ENCODE data around the gene DDT.
"Not testable (repeated sequence)": the region's sequence is repeated elsewhere in the genome, so short reads cannot be mapped to it uniquely, and the experiment has no call there.

DDT gene

GRCh38 chr22:23974345-23974744 lies at the start of gene DDT:
DDT (minus strand) TSS chr22:23974441; CDS start chr22:23974414, 27 bp downstream.
- not testable (repeated sequence) for DNase-seq (ENCODE audit: low spot score)

- DNase-seq (ENCODE audit: low spot score): no peak
Observed at GRCh38 chr22:24023204-24023789, 49.1 kb upstream of the DDT start.

DNA sequence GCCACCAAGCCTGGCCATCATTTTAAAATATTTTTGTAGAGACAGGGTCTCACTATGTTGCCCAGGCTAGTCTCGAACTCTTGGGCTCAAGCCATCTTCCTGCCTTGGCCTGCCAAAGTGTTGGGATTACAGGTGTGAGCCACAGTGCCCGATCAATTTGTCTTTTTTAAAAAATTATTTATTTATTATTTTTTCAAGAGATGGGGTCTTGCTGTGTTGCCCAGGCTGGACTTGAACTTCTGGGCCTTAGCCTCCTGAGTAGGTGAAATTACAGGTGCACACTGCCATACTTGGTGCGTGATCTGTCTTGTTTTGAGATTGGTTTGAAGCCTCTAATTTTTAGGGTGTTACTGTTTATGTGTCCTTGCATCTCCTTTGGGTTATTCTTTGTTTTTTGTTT lies 47.1 kb upstream of the DDT start:
- no peak for DNase-seq (ENCODE audit: low spot score)

DNA sequence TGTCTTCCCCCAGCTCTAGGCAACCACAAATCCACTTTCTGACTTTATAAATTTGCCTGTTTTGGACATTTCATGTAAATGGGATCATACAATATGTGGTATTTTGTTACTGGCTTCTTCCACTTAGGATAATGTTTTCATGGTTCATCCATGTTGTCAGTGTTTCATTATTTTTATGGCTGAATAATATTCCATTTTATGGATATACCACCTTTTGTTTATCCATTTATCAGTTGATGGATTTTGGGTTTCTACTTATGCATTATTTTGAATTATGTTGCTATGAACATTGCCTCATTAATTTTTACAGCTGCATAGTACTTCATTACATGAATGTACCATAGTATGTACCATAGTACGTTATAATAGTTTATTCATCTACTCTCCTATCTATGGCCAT lies 41.9 kb upstream of the DDT start:
- no peak for DNase-seq (ENCODE audit: low spot score)

DNA sequence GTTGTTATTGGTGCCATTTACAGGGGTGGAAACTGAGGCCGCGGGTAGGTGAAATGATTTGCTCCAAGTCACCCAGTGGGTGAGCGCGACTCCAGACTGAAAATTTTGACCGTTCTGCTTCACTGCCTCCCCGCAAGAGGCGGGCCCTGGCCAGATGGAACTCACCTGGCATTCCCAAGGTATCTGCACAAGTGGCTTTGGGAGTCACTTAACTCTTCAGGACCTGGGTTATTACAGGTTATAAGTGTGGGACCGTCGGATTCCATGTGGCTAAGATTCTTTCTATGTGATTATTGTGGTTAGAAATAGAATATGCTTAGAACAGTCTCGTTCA lies 37.5 kb upstream of the DDT start:
- DNase-seq (ENCODE audit: low spot score): no peak

DNA sequence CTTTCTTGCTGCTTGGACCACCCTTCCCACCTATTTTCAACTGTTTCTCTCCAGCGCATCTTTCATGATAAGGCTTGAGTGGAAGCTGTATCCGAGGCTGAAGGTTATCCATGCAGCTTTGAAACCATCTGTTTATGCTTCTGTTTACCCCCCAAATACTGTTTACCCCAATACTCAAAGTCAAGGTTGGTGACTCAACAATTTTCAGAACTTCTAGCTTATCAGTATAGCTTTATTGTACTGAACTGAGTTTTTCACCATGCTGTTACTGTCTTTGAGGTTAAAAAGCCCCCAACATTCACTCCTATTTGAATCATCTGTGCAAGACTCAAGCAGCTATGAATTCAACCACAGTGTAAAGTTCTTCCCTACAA lies 35.8 kb upstream of the DDT start:
- no peak for DNase-seq (ENCODE audit: low spot score)

DNA sequence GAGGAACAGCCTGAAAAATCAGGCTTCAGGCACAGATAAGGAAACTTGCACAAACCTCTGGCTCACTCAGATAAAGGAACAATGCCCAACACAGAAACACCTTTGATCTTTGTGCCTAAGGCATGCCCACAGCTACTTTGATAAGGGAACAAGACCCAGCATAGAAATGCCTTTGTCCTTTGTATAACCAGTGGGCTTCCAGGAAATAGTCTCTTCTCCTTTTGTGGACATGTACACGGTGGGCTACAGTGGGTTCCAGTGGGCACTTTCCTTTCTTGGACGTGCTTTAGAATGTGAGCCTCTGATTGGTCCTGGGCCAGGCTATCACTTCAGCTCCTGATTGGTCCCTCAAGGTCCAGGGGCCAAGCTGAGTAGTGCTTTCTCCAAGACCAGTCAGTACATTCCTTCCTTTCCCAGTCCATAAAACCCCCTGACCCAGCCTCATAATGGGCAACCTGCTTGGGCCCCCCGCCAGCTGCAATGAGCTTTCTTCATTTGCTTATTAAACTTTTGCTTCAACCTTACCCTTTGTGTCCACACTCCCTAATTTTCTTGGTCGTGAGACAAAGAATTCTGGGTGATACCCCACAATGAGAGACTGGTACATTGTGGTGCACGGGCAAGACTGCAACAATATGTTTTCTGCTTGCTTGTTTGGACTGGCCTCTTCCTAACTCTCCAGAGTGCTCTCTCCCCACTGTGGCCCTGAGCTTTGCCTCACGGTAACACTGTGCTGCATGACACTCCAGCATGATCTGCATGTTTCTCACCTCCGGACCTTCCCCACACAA lies 35.2 kb upstream of the DDT start:
- no peak for DNase-seq (ENCODE audit: low spot score)

GRCh38 chr22:24008381-24009226 lies 34.4 kb upstream of the DDT start:
- no peak for DNase-seq (ENCODE audit: low spot score)

DNA sequence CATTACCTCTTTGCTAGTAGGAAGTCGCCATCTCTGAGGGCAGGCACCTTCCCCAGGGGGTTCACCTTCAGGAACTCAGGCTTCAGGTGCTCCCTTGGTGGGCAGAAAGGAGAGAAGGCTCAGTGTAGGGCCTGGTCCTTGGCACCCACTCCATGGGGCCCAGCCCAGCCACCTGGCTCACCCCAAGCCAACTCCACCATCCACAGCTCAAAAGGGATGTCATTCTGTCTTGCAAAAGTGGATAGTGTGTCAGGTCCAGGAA lies 33.7 kb upstream of the DDT start:
- DNase-seq (ENCODE audit: low spot score): no peak

GRCh38 chr22:24007253-24008021 lies 33.2 kb upstream of the DDT start:
- DNase-seq (ENCODE audit: low spot score): no peak

DNA sequence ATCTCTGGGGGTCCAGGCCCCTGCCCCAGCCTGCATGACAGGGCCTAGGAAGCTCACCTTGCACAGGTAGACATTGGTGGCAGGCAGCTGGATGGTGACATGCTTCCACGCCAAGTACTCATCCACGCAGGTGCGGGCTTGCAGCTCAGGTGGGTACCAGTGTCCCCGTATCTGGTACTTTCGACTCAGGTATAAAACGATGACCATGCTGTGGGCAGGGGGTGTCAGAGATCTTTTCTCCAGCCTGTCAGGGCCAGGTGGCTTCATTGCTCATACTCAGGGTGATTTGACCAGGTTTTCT lies 32.6 kb upstream of the DDT start:
- DNase-seq (ENCODE audit: low spot score): no peak

DNA sequence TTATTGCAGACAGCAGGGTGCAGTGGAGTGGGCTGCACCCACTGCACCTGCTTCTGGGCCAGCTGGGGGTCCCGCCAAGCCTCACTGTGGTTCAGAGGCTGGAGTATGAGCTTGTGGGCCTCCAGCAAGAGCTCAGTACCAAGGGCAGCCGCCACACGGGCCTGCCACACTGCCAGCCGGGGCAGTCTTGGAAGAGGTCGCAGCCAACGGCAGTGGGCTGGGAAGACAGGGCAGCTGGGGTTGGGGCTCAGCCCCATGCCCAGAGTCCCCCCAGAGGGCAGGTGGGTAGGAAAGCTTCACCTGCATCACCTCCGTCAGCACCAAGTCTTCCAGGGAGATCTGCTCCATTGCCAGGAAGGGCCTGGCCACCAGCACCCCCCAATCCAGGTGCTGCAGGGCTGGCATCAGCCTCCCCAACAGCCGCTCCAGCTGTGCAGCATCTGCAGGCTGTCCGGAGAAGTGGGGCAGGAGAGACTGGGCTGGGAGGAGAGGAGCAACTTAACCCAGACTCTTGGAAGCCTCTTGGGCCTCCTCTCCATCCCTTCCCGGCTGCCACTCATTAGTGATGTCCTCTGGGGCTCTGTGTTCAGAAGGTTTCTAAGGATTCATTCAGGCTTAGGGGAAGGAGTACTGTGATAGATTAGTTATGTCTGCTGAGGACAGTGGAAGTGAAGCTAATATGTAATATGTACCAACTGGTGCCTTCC lies 32.1 kb upstream of the DDT start:
- DNase-seq (ENCODE audit: low spot score): no peak

DNA sequence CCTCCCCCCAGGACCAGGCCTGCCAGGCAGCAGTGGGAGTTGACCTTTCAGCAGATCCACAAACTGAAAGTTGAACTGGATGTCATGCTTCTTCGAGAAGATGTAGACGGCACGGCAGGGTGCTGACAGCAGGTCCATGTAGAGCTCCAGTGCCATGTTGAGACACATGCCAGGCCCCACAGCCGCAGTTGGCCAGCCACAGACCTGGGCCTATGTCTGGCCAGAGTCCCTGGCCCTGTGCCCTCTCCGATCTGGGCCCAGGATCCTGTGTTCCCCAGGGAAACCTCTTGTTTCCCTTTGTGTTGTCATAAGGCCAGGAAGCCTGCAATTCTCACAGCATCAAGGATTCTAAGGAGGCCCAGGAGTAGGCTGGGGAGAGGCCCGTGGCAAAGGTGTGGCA lies 31.0 kb upstream of the DDT start, which contains the start of gene GSTT4:
Gene GSTT4 (minus strand): TSS at position 253 of the 400 bp plus-strand sequence. CDS start 97 bp downstream, at position 156.
- DNase-seq (ENCODE audit: low spot score): no peak

- DNase-seq (ENCODE audit: low spot score): no peak
Observed at GRCh38 chr22:24003887-24004286, 29.6 kb upstream of the DDT start.

GRCh38 chr22:24002851-24003250 lies 28.6 kb upstream of the DDT start:
- DNase-seq (ENCODE audit: low spot score): no peak

DNA sequence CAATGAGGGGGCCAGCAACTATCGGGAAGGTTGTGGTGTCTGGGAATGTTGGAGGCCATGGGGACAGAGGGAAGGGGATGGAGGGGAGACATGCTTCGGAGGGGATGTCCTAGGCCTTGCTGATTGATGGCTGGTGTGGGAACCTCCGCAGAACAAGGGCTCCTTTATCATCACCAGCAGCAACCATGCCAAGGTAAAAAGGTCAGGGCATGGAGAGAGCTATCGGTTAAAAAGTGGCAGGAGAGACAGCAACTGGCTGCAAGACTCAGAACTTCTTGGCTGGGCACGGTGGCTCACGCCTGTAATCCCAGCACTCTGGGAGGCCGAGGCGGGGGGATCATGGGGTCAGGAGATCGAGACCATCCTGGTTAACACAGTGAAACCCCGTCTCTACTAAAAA lies 28.0 kb upstream of the DDT start:
- DNase-seq (ENCODE audit: low spot score): no peak

DNA sequence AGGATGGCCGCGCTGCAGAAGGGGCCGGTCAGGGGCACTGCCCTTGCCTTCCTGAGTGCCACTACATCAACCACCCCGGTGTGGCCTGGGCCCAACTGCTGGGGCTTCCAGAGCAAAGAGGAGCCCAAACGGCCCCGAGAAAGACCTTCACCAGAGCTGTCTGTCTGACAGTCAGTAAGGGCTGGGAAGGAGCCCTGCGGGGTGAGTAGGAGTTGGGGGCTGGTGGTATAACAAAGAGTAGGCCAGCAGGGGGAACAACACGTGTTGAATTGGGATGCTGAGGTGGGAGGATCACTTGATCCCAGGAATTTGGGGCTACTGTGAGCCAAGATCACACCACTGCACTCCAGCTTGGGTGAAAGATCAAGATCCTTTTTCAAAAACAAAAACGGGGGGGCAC lies 27.1 kb upstream of the DDT start:
- no peak for DNase-seq (ENCODE audit: low spot score)

- DNase-seq (ENCODE audit: low spot score): not testable (repeated sequence)
Observed at GRCh38 chr22:23999779-24000178, 25.5 kb upstream of the DDT start.

DNA sequence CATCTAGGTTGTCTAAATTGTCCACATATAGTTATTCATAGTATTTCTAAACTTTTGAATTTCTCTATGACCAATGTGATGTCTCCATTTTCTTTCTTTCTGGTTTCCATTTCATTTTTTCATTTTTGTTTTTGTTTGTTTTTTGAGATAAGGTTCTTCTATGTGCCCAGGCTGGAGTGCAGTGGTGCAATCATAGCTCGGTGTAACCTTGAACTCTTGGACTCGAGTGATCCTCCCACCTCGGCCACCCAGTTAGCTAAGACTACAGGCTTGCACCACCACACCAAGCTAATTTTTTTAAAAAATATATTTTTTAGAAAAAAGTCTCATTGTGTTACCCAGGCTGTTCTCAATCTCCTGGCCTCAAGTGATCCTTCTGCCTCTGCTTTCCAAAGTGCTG lies 22.9 kb upstream of the DDT start:
- no peak for DNase-seq (ENCODE audit: low spot score)

DNA sequence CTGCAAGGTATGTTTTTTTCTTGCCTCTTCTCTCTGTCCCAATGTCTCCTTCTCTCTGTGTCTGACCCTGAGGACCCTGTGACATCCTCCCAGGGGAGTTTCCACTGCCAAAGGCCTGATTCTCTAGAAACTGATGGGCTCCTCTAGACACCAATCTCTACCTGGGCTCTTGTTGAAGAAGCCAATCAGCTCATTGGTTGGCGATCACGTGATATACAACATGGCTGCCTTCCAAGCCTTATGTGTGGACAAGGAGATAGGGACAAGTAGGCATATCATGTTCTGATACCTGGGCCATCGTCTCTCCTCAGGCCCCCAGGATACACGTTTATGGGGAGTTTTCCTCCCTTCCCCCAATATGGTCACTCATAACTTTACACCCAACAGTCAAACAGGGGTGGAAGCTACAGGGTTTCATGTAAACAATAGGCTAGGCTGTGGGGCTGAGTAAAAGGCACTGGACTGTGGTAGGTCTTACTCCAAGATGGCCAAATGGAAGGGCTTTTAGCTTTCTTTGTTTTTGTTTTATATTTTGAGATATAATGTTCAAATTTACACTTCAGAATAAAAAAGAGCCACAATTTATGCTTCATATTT lies 19.4 kb upstream of the DDT start:
- not testable (repeated sequence) for DNase-seq (ENCODE audit: low spot score)

- not testable (repeated sequence) for DNase-seq (ENCODE audit: low spot score)
Observed at GRCh38 chr22:23993080-23993479, 18.8 kb upstream of the DDT start.
